Uterus (tissue), 2 donors: ENCODE results near the gene BABAM2.

Experiments
- CTCF ChIP-seq, 4 experiments: fragments of 200-600 bp in 2 of 4; fragments of 450-650 bp in 2 of 4; sonication (generic) in 2 of 4; IDR thresholded peaks; one replicate each; pipeline ENCODE4 v1.5.1; 2016 to 2019; ENCODE audit warnings: antibody characterized with exemption in 4 of 4, mild to moderate bottlenecking in 2 of 4, moderate library complexity in 1 of 4
- POLR2A ChIP-seq, 2 donors: fragments of 450-650 bp; IDR thresholded peaks; one replicate each; pipeline ENCODE4 v1.6.1; 2016; ENCODE audit warnings: antibody characterized with exemption in 2 of 2, mild to moderate bottlenecking in 1 of 2, moderate library complexity in 1 of 2

GRCh38 chr2:27909901-27910300, 19.4 kb downstream of the BABAM2 start:
- TF ChIP-seq CTCF (IDR thresholded peaks at IDR 0.05), result no peak
- TF ChIP-seq POLR2A (IDR thresholded peaks at IDR 0.05), result no peak
